ENCODE measurements around the gene MEIS3.

Gene MEIS3

GRCh38 chr19:47429140-47429793, 9.9 kb upstream of the MEIS3 start:
- DNase-seq (ENCODE audit: insufficient read length, low spot score) (no peak), FAIRE-seq (no peak)
- no peak for TF ChIP-seq POLR2A (IDR thresholded peaks at IDR 0.05; ENCODE audit: low read depth, low read length)

- FAIRE-seq (peak; percentile 91), DNase-seq (ENCODE audit: insufficient read length, low spot score) (peak; percentile 86)
Observed at GRCh38 chr19:47428177-47428894, 9.0 kb upstream of the MEIS3 start.

GRCh38 chr19:47427241-47428176, 8.2 kb upstream of the MEIS3 start:
- no peak for FAIRE-seq
- no peak for TF ChIP-seq POLR2A (IDR thresholded peaks at IDR 0.05; ENCODE audit: low read depth, low read length)
- DNase-seq (ENCODE audit: insufficient read length, low spot score): peak; percentile 56

More at GRCh38 chr19:47428177-47428894, 9.0 kb upstream of the MEIS3 start:
- TF ChIP-seq POLR2A (IDR thresholded peaks at IDR 0.05; ENCODE audit: low read depth, low read length): no peak

GRCh38 chr19:47423203-47423882, 4.0 kb upstream of the MEIS3 start:
- no peak for TF ChIP-seq POLR2A (IDR thresholded peaks at IDR 0.05; ENCODE audit: low read depth, low read length)
- DNase-seq (ENCODE audit: insufficient read length, low spot score) (no peak), FAIRE-seq (no peak)

GRCh38 chr19:47422417-47423163, 3.3 kb upstream of the MEIS3 start:
- FAIRE-seq (no peak), DNase-seq (ENCODE audit: insufficient read length, low spot score) (no peak)
- no peak for TF ChIP-seq POLR2A (IDR thresholded peaks at IDR 0.05; ENCODE audit: low read depth, low read length)

- no peak for TF ChIP-seq POLR2A (IDR thresholded peaks at IDR 0.05; ENCODE audit: low read depth, low read length)
- DNase-seq (ENCODE audit: insufficient read length, low spot score) (no peak), FAIRE-seq (no peak)
Observed at GRCh38 chr19:47421844-47422395, 2.6 kb upstream of the MEIS3 start.

- DNase-seq (ENCODE audit: insufficient read length, low spot score) (no peak), FAIRE-seq (no peak)
Observed at GRCh38 chr19:47421244-47421786, 2.0 kb upstream of the MEIS3 start.

GRCh38 chr19:47419789-47420188, 462 bp upstream of the MEIS3 start:
- FAIRE-seq: no peak
- no peak for DNase-seq (ENCODE audit: insufficient read length, low spot score)
- TF ChIP-seq POLR2A (IDR thresholded peaks at IDR 0.05; ENCODE audit: low read depth, low read length): no peak

More at GRCh38 chr19:47421244-47421786, 2.0 kb upstream of the MEIS3 start:
- TF ChIP-seq POLR2A (IDR thresholded peaks at IDR 0.05; ENCODE audit: low read depth, low read length): no peak

- TF ChIP-seq POLR2A (IDR thresholded peaks at IDR 0.05; ENCODE audit: low read depth, low read length): no peak
- DNase-seq (ENCODE audit: insufficient read length, low spot score) (no peak), FAIRE-seq (no peak)
Observed at GRCh38 chr19:47418692-47419029, 666 bp downstream of the MEIS3 start.

- no peak for TF ChIP-seq POLR2A (IDR thresholded peaks at IDR 0.05; ENCODE audit: low read depth, low read length)
- no peak for FAIRE-seq
- no peak for DNase-seq (ENCODE audit: insufficient read length, low spot score)
Observed at GRCh38 chr19:47417746-47418691, 1.3 kb downstream of the MEIS3 start.

GRCh38 chr19:47417107-47417745, 2.1 kb downstream of the MEIS3 start:
- DNase-seq (ENCODE audit: insufficient read length, low spot score) (no peak), FAIRE-seq (no peak)
- TF ChIP-seq POLR2A (IDR thresholded peaks at IDR 0.05; ENCODE audit: low read depth, low read length): no peak

Data from H54 (cell line).